Activated CD4-positive, CD25-positive, alpha-beta regulatory T cell treated with anti-CD3 and anti-CD28 coated beads, Interleukin-2, amount 50 U/mL, for 16 hours (primary cell): Measurements from ENCODE around the gene MID1.

Experiments used
- DNase-seq: peaks from one replicate; pipeline ENCODE4 v3.0.0-alpha.2; 2020; ENCODE audit warnings: low read depth, low spot score

Gene MID1, protein sequence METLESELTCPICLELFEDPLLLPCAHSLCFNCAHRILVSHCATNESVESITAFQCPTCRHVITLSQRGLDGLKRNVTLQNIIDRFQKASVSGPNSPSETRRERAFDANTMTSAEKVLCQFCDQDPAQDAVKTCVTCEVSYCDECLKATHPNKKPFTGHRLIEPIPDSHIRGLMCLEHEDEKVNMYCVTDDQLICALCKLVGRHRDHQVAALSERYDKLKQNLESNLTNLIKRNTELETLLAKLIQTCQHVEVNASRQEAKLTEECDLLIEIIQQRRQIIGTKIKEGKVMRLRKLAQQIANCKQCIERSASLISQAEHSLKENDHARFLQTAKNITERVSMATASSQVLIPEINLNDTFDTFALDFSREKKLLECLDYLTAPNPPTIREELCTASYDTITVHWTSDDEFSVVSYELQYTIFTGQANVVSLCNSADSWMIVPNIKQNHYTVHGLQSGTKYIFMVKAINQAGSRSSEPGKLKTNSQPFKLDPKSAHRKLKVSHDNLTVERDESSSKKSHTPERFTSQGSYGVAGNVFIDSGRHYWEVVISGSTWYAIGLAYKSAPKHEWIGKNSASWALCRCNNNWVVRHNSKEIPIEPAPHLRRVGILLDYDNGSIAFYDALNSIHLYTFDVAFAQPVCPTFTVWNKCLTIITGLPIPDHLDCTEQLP

GRCh38 chrX:10620121-10620699, at the start of gene MID1:
Gene MID1 (minus strand): TSS chrX:10620585. CDS start chrX:10567547, 53,038 bp downstream.
- DNase-seq = no peak

DNA sequence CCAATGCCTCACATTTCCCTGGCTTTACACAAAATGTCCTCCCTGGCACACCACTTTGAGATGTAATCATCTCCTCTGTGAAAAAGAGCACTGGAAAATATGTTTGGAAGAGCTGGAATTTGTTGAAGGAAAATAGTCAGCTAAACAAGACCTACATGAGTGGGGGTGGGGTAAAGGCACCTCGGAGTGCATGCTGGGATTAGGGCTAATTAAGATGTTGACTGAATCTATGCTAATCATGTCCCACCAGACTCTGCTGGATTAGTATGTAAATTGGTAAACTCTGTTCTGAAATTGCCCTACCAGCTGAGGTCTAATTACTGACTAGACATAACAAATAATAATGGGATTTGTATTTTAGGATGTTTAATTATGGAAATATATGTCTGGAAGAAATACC, 46.8 kb upstream of the MID1 start:
- no peak for DNase-seq

GRCh38 chrX:10666102-10666501, 45.7 kb upstream of the MID1 start:
- DNase-seq = no peak

- DNase-seq = no peak
Observed at GRCh38 chrX:10665681-10666080, 45.3 kb upstream of the MID1 start.

DNA sequence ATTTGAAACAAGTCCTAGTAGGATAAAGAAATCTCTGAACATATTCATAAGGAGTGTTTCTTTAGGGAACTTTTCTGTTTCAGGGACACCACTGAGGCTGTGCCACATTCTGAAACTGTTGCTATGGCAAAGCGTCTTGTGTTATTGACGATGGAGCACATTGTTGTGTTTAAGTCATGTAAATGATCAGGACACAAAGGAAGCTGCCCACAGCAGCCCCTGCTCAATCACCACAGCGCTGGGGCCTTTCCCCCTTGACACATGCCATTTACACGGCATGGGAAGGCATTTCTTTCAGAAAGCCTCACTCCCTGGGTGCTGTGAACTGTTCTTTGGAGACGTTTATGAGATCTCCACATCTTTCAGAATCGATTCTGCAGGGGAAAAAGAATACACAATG, 39.8 kb upstream of the MID1 start:
- DNase-seq = no peak

DNA sequence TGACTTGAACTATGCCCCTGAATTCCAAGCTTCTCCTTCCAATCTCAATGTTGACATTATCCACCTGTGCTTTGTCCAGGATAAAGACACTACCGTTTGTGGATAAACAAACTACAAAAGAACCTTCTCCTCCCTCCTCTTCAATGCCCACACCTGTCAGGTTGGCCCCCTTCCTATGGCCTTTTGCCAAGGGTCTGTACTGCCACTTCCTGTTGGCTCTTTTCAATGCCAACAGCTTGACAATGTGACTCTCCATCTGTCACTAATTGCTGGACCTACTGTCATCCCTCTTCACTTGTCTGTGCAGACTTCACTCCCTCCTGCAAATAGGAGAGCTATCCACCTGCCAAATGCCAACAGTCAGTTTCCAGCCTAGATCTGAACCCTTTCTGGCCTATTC, 35.8 kb upstream of the MID1 start:
- DNase-seq = no peak

DNA sequence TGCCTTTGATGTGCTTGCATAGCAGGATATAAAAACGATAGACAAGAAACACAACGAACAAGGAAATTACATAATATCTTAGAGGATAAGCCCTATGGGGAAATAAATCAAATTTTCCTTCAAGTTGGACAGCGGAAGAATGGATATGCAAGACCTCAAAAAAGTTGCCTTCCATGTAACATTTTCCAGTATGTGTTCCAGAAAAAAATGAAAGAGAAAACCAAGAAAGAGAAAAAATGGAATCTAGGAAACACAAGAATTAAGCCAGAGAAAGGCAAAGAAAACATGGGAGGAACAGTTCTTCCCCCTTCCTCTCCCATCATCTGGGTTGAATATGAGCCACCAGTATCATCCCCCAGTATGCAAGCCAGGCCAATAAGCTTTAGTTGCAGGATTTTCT, 34.6 kb upstream of the MID1 start:
- no peak for DNase-seq

GRCh38 chrX:10653302-10653701, 32.9 kb upstream of the MID1 start:
- DNase-seq = no peak

DNA sequence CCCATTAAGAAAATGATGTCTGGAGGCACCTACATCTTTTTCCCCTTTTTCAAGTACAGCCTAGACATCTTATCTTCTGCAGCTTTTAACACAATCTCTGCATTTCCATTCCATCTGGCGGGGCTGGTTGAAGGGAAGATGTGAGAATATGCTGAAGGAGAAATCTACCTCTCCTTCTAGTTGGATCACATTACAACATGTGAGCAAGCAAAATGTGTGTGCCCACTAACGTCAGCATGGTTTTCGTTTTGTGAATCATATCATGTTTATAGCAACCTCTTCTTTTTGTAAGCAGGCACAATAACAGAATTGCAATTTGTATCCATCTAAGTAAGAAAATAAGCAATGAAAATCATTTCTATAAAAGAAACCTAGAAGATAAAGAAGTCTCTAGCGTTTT, 28.9 kb upstream of the MID1 start:
- DNase-seq = no peak

GRCh38 chrX:10648614-10649013, 28.2 kb upstream of the MID1 start:
- DNase-seq = no peak

DNA sequence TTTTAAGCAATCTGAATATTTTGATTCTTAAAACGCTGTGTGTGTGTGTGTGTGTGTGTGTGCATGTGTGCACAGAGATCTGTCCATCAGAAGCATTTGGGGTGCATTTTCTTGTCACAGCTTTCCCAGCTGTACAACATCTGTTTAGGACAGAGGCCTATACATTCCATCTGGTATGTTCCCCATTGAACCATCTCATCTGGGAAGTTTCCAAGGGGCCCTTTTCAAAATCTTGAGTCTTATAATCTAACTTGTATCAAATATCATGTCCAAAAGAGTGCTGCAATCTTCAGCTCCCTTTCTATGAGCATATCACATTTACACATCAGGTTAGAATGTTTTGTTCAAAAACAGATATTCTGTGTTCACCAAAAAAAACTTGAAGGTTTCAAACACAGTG, 16.5 kb upstream of the MID1 start:
- DNase-seq = no peak

DNA sequence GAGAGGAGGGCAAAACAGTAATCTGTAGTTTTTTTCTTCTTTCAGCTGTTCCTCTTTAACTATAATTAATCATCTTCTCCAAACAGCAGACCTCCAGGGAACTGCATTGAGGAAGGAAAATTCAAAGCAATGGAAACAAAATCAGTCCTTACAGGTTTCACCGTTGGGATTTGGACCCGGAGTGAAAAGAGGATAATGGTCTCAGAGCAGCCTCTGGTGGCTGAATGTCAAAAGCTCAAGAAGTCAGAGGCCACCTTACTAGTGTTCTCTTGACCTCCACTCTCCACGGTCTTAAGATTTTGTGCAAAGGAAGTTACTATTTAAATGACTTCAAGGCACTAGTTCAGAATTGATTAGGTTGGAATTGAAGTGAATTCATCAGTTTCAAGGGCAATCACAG, 16.0 kb upstream of the MID1 start:
- no peak for DNase-seq

DNA sequence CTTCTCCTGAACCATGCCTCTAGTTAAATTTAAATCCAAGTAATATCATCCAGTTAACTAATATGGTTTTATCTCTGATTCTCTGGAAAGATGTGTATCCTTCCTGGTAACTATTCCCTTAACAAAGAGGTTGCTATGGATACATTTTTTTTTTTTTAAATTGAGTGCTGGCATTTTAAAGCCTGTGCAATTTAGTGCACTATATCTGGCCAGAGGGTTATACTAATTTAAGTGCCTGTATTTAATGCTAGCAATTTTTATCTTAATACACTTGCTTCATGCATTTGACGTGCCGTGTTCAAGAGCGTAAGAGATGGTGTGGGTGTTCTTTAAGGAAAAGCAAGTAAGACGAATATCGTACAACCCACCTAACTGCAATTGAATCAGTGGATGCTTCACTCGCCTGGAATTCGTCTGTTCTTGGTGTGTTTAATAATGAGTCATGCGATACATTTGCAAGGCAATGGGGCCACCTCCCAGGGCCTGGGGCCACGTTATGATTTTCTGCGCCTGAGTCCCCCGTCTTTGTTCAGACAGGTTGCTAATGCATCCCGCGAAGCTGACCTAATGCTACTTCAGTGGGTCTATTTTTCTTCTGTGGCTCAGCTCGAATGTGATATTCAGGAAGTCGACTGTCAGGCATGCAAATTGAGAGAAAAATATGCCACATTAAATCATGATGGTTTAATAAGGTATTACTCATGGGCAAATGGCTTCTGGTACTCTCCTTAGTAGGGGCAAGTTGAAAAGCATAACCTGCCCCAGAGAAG, 14.2 kb upstream of the MID1 start:
- no peak for DNase-seq

DNA sequence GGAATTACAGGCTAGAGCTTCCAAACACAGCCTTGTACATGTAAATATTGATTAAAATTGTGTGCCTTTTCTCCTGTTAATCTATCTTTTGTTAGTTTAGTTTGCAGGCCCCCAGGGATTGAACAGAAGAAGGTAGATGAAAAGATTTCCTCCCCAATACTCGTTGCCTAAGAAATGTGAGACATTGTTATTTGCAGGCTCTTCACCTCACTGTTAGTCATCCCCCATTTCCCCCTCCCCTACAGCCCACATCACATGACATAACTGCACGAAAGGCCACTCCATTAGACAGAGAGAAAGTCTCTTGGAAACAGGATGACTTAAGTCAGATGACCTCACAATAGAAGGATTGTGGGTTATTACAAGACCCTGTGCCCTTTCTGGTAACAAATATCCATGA, 13.3 kb upstream of the MID1 start:
- DNase-seq = no peak

DNA sequence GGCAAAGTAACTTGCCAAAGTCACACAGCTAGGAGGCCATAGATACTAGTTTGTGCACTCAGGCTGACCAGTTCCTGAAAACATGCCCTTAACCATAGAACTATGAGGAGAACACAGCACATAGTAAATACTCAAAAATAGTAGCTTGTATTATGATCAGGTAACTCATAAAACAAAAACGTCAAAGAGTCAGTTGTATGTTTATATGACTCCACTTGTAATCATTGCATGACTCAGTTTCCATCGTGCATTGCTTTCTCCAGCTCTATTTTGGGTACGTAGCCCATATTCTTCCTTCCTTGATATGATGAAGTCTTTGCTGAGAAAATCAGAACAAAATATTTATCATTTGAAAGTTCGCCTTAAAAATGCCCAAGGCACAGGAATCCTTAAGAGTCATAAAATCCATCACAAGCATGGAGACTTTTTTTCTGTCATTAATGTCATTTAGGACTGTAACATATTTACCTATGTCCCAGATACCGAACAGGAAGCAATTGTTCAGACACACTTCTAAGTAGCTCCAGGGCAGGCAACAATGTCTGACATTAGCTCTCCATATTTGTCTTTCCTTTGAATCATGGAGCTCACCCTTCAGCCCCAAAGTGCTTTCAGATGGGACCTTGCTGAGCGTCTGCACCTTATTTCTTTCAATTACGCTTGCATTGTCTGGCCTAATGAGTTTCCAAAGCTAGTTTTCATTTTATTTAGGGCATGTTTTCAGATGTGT, 11.2 kb upstream of the MID1 start:
- DNase-seq = no peak

- no peak for DNase-seq
Observed at GRCh38 chrX:10630320-10630719, 9.9 kb upstream of the MID1 start.

- DNase-seq = no peak
Observed at GRCh38 chrX:10629905-10630304, 9.5 kb upstream of the MID1 start.

GRCh38 chrX:10628906-10629305, 8.5 kb upstream of the MID1 start:
- DNase-seq = no peak

- no peak for DNase-seq
Observed at GRCh38 chrX:10622197-10622596, 1.8 kb upstream of the MID1 start.

GRCh38 chrX:10619425-10620046, 849 bp downstream of the MID1 start:
- no peak for DNase-seq

- DNase-seq = no peak
Observed at GRCh38 chrX:10618961-10619360, 1.4 kb downstream of the MID1 start.
